Measurements from ENCODE around the gene C4orf51.

DNA sequence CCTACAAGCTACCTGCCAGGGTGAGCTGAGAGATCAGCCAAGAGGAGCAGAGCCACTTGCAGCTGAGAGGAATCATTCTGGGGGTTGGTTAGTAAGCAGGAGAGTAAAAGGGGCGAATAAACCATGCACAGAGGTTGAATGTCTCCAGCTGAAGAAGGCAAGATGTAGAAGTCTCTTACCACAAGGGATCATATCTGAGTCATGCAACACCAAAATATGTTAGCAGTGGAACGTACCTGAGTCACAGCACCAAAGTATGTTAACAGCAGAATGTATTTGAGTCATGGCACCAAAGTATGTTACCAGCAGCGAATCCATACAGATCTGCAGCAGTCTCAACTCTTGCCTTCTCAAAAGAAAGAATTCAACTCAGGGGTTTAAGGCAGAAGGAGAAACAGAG lies 29.9 kb downstream of the C4orf51 start:
- TF ChIP-seq ESRRA (CRISPR knock-in tag; IDR thresholded peaks at IDR 0.05; ENCODE audit: borderline replicate concordance) = no peak
- TF ChIP-seq, protein P1, sequence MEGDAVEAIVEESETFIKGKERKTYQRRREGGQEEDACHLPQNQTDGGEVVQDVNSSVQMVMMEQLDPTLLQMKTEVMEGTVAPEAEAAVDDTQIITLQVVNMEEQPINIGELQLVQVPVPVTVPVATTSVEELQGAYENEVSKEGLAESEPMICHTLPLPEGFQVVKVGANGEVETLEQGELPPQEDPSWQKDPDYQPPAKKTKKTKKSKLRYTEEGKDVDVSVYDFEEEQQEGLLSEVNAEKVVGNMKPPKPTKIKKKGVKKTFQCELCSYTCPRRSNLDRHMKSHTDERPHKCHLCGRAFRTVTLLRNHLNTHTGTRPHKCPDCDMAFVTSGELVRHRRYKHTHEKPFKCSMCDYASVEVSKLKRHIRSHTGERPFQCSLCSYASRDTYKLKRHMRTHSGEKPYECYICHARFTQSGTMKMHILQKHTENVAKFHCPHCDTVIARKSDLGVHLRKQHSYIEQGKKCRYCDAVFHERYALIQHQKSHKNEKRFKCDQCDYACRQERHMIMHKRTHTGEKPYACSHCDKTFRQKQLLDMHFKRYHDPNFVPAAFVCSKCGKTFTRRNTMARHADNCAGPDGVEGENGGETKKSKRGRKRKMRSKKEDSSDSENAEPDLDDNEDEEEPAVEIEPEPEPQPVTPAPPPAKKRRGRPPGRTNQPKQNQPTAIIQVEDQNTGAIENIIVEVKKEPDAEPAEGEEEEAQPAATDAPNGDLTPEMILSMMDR (IDR thresholded peaks at IDR 0.05) = no peak
- TF ChIP-seq GABPB1 (CRISPR knock-in tag; IDR thresholded peaks at IDR 0.05) = no peak
- TF ChIP-seq, protein P2, sequence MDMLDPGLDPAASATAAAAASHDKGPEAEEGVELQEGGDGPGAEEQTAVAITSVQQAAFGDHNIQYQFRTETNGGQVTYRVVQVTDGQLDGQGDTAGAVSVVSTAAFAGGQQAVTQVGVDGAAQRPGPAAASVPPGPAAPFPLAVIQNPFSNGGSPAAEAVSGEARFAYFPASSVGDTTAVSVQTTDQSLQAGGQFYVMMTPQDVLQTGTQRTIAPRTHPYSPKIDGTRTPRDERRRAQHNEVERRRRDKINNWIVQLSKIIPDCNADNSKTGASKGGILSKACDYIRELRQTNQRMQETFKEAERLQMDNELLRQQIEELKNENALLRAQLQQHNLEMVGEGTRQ (CRISPR knock-in tag; IDR thresholded peaks at IDR 0.05) = no peak
- TF ChIP-seq, protein P3, sequence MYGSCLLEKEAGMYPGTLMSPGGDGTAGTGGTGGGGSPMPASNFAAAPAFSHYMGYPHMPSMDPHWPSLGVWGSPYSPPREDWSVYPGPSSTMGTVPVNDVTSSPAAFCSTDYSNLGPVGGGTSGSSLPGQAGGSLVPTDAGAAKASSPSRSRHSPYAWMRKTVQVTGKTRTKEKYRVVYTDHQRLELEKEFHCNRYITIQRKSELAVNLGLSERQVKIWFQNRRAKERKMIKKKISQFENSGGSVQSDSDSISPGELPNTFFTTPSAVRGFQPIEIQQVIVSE (CRISPR knock-in tag; IDR thresholded peaks at IDR 0.05; ENCODE audit: borderline replicate concordance) = no peak
- no peak for TF ChIP-seq ZNF232 (CRISPR knock-in tag; IDR thresholded peaks at IDR 0.05)
- no peak for TF ChIP-seq SOX15 (CRISPR knock-in tag; IDR thresholded peaks at IDR 0.05)
- no peak for TF ChIP-seq SP1 (CRISPR knock-in tag; conservative IDR thresholded peaks at IDR 0.05)
- TF ChIP-seq, protein P4, sequence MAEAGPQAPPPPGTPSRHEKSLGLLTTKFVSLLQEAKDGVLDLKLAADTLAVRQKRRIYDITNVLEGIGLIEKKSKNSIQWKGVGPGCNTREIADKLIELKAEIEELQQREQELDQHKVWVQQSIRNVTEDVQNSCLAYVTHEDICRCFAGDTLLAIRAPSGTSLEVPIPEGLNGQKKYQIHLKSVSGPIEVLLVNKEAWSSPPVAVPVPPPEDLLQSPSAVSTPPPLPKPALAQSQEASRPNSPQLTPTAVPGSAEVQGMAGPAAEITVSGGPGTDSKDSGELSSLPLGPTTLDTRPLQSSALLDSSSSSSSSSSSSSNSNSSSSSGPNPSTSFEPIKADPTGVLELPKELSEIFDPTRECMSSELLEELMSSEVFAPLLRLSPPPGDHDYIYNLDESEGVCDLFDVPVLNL (CRISPR knock-in tag; IDR thresholded peaks at IDR 0.05; ENCODE audit: borderline replicate concordance, low read depth) = no peak
- TF ChIP-seq, protein P5, sequence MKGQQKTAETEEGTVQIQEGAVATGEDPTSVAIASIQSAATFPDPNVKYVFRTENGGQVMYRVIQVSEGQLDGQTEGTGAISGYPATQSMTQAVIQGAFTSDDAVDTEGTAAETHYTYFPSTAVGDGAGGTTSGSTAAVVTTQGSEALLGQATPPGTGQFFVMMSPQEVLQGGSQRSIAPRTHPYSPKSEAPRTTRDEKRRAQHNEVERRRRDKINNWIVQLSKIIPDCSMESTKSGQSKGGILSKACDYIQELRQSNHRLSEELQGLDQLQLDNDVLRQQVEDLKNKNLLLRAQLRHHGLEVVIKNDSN (CRISPR knock-in tag; IDR thresholded peaks at IDR 0.05) = no peak
